Urinary bladder (tissue), 4 donors: ENCODE results near the gene RYR3. TPM values are rescaled to one million over a fixed set of nuclear protein-coding genes. Genes with fewer than 3 reads are reported as not detected.

Experiments
- DNase-seq: peaks from one replicate; pipeline ENCODE4 v3.0.0-alpha.2; 2015; ENCODE audit errors: extremely low spot score
- H3K27ac ChIP-seq: one replicate; pipeline ENCODE4 v1.5.1; 2013; ENCODE audit warnings: low read depth, mild to moderate bottlenecking, moderate library complexity
- H3K36me3 ChIP-seq: one replicate; pipeline ENCODE4 v1.6.1; 2013; ENCODE audit warnings: mild to moderate bottlenecking, moderate library complexity; ENCODE audit not compliant: insufficient read depth
- H3K4me1 ChIP-seq: one replicate; pipeline ENCODE4 v1.6.1; 2013; ENCODE audit warnings: mild to moderate bottlenecking, moderate library complexity; ENCODE audit not compliant: insufficient read depth
- H3K4me3 ChIP-seq: one replicate; pipeline ENCODE4 v1.5.1; 2013; ENCODE audit warnings: low read depth, low read length
- WGBS: extraction: QIAGEN DNeasy Blood & Tissue Kit; methylation state at CpG from one replicate; pipeline ENCODE4 v1.1.7; 2013; 5-methylcytosine and 5-hydroxymethylcytosine counted together
- polyA plus RNA-seq: library from polyadenylated mRNA; stranded (reverse); fragments of 200-250 nt; gene quantifications from one replicate; pipeline ENCODE4 v1.2.3, GENCODE V29; 2013
- total RNA-seq: library from RNA; depleted of rRNA; stranded (reverse); fragments of >200 nt; gene quantifications from one replicate; pipeline ENCODE4 v1.2.3, GENCODE V29; 2014
- donor health status: healthy with polysubstance abuse.
- donor health status: healthy.

Gene RYR3
- total and polyA plus RNA-seq, 2 donors: 5.1 to 10.5 TPM

- H3K27ac ChIP-seq: no peak overlapping the region
- no peak for DNase-seq
- H3K4me1 ChIP-seq: no peaks in the 10 kb centered on the region
- H3K4me3 ChIP-seq: no peak overlapping the region
- 76% methylated on average over 13 of the region's 13 CpGs for WGBS
- H3K36me3 ChIP-seq: no peaks in the 10 kb centered on the region
These were observed 561.8 kb downstream of the RYR3 start for GRCh38 chr15:33872416-33873106.

DNA sequence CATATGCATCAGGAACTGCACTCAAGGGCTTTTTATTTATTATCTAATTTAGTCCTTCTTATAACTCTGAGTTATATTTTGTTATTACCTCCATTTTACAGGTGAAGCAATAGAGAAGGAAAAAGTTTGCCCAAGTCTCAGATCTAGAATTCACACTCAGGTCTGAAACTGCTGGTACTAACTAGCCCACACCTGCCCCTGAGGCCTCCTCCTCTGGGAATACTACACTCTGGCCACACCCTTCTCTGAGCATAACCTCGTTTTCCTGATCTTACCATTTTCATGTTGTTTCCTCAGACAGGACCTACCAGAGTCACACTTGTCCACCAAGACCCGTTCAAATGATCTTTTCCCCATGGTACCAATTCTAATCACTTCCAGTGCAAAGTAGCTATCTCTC lies 563.4 kb downstream of the RYR3 start:
- WGBS: 88% methylated on average over 2 of the region's 2 CpGs
- Histone ChIP-seq H3K4me1 (no peaks in the 10 kb centered on the region), H3K4me3 (no peak overlapping the region), H3K27ac (no peak overlapping the region), H3K36me3 (no peaks in the 10 kb centered on the region)
- no peak for DNase-seq

GRCh38 chr15:33882921-33883320 lies 572.2 kb downstream of the RYR3 start:
- 94% methylated on average over 2 of the region's 2 CpGs for WGBS
- H3K36me3 ChIP-seq: no peaks in the 10 kb centered on the region
- no peak overlapping the region for H3K4me3 ChIP-seq

DNA sequence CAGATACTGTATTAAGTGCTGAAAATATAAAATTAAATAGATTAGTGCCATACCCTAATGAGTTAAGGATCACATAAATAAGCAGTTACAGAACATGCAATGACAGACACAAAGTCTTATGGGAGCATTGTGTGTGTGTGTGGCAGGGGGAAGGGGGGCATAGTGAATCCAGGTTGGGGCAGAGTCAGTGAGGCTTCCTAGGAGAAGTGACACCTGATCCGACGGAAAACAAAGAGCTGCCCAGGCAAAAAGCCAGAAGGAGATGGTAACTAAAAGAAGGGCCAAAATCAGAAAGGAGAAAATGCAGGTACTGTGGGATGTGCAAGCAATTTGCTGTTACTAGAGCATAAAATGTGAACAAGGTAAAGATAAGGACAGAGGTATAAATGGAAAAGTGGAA lies 577.4 kb downstream of the RYR3 start:
- H3K27ac ChIP-seq: no peak overlapping the region
- H3K4me3 ChIP-seq: no peak overlapping the region
- WGBS: 66% methylated on average over 2 of the region's 2 CpGs
- no peaks in the 10 kb centered on the region for H3K36me3 ChIP-seq
- H3K4me1 ChIP-seq: no peaks in the 10 kb centered on the region
- DNase-seq: no peak

More at GRCh38 chr15:33882921-33883320, 572.2 kb downstream of the RYR3 start:
- Histone ChIP-seq H3K27ac (no peak overlapping the region), H3K4me1 (no peaks in the 10 kb centered on the region)
- no peak for DNase-seq

DNA sequence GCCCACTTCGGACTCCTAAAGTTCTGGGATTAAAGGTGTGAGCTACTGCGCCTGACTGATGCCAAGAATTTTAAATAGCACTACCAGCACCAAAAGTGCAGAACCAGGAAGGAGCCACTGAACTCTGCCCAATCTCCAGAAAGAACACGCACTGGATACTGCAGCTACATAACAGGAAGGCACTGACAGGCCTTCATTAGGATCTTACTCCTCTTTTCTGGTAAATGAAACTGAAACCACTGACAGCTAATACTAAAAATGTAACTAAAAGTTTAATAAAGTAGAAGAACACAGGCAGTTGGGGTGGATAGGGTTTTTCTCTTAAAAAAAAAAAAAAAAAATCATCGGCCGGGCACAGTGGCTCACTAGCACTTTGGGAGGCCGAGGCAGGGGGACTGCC lies 583.4 kb downstream of the RYR3 start:
- no peak for DNase-seq

DNA sequence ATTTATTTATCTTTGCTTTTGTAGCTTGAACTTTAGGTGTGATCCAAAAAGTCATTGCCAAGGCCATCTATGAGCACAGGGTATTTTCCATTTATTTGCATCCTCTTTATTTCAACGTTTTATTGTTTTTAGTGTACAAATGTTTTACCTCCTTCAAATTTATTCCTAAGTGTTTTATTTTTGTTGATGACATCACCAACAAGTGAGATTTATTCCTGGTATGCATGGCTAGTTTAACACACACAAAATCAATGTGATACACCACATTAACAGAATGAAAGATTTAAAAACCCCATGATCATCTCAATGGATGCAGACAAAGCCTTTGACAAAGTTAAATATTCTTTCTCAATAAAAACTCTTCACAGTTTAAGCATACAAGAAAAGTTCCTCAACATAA lies 591.3 kb downstream of the RYR3 start:
- WGBS: 0% methylated on average over 1 of the region's 1 CpG
- DNase-seq: no peak
- Histone ChIP-seq H3K4me1 (no peaks in the 10 kb centered on the region), H3K4me3 (no peak overlapping the region), H3K27ac (no peak overlapping the region), H3K36me3 (no peaks in the 10 kb centered on the region)

More for the DNA sequence above, 583.4 kb downstream of the RYR3 start:
- H3K4me3 ChIP-seq: no peak overlapping the region
- 93% methylated on average over 6 of the region's 6 CpGs for WGBS
- no peak overlapping the region for H3K27ac ChIP-seq
- no peaks in the 10 kb centered on the region for H3K36me3 ChIP-seq
- no peaks in the 10 kb centered on the region for H3K4me1 ChIP-seq

DNA sequence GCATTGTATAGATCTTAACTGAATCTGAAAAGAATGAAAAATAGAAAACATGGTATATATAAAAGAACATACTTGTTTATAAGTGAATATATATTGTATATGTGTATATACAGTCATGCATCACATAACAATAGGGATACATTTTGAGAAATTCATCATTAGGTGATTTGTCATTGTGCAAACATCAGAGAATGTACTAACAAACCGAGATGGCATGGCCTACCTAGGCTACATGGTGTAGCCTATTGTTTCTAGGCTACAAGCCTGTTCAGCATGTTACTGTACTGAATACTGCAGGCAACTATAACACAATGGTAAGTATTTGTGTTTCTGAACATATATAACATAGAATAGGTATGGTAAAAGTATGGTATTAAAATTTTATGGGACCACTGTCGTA lies 592.9 kb downstream of the RYR3 start:
- DNase-seq: no peak
- H3K4me1 ChIP-seq: no peaks in the 10 kb centered on the region
- no peak overlapping the region for H3K4me3 ChIP-seq
- H3K27ac ChIP-seq: no peak overlapping the region
- H3K36me3 ChIP-seq: no peaks in the 10 kb centered on the region
- WGBS: 96% methylated on average over 2 of the region's 2 CpGs

DNA sequence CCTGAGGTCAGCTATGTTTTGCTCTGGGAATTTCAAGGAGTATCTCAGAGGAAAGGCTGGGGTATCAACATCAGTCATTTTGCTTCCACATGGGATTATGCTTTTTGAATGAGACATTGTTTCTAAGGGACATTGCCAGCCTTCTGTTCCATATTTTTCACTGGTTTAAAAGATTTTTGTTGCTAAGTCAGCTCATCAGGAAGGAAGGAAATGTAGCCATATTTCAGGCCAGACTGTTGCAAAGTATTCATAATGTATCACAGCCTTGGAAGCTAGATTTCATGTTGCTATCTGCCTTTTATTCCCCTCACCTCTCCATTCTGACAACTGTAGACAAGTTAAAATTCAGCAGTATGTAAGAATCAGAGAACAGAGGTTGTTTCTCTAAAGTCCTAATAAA lies 596.6 kb downstream of the RYR3 start:
- Histone ChIP-seq H3K27ac (no peak overlapping the region), H3K36me3 (no peaks in the 10 kb centered on the region), H3K4me1 (no peaks in the 10 kb centered on the region), H3K4me3 (no peak overlapping the region)
- no peak for DNase-seq

DNA sequence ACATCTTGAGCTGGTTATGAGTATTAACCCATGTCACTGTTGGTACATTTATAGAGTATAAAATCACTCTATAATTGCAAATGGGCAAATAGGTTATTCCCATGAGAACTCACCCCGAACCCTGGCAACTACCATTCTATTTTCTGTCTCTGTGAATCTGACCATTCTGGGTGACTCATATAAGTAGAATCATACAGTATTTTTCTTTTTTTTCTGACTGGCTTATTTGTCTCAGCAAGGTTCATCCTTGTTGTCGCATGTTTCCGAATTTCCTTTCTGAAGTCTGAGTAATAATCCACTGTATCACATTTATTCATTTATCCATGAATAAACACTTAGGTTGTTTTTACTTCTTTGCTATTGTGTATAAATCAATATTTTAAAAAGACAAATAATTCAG lies 597.6 kb downstream of the RYR3 start:
- DNase-seq: no peak
- Histone ChIP-seq H3K4me1 (no peaks in the 10 kb centered on the region), H3K36me3 (no peaks in the 10 kb centered on the region), H3K27ac (no peak overlapping the region), H3K4me3 (no peak overlapping the region)
- 77% methylated on average over 3 of the region's 3 CpGs for WGBS

GRCh38 chr15:33910741-33911140 lies 600.0 kb downstream of the RYR3 start:
- Histone ChIP-seq H3K4me1 (no peaks in the 10 kb centered on the region), H3K27ac (no peak overlapping the region), H3K4me3 (no peak overlapping the region), H3K36me3 (no peaks in the 10 kb centered on the region)
- no peak for DNase-seq
- WGBS: 89% methylated on average over 3 of the region's 3 CpGs

DNA sequence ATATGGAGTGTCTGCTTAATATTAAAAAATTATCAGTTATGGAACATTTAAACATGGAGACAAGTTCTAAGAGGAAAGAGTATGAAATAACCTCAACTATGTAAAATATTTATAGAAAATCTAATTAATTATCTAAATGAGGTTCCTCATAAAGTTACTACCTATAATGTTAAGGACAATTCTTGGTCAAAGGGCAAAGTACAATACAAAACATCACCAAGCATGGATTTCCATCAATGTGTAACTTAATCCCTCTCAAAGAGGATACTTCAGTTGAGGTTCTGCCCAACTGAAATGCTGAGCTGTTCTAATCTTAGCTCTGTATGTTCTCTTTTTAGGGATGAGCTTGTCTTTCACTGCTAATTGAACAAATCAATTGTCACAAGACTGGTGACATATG lies 601.6 kb downstream of the RYR3 start:
- H3K27ac ChIP-seq: no peak overlapping the region
- no peaks in the 10 kb centered on the region for H3K36me3 ChIP-seq
- H3K4me3 ChIP-seq: no peak overlapping the region
- DNase-seq: no peak
- no peaks in the 10 kb centered on the region for H3K4me1 ChIP-seq

DNA sequence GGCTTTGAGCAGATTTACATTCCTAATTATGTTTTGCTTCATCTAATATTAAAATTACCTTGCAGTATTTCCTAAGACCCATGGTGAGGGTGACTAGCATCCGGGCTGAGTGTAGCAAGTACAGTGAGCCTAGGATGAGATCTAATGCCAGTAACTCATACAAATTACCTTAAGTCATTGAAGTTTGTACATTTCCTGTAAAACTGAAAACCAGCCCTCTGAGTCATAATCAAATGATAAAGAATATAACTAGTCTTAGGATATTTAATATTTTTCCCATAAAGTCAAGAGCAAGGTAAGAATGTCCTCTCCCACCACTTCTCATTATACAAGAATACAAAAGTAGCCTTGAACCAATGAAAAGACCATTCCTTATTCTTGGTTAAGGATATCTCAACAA lies 602.7 kb downstream of the RYR3 start:
- 91% methylated on average over 1 of the region's 1 CpG for WGBS
- H3K4me1 ChIP-seq: no peaks in the 10 kb centered on the region
- H3K4me3 ChIP-seq: no peak overlapping the region
- no peak for DNase-seq
- no peak overlapping the region for H3K27ac ChIP-seq
- H3K36me3 ChIP-seq: no peaks in the 10 kb centered on the region
